A549 (cell line): Measurements from ENCODE around the gene VPS54. TPM values are rescaled to one million over a fixed set of nuclear protein-coding genes. Genes with fewer than 3 reads are reported as not detected.

Source experiments
- ATAC-seq, 2 experiments: fragments of 200-7000 bp in 1 of 2; fragments of >200 bp in 1 of 2; cut with Nextera tagmentation in 1 of 2; cut with Tn5 transposase in 1 of 2; 3 replicates each; pipeline versions ENCODE4 v1.8.0 to v1.9.1; 2018 to 2020; ENCODE audit warnings: mild to moderate bottlenecking in 1 of 2, moderate library complexity in 1 of 2
- CTCF ChIA-PET: fragments of 300-600 bp; sonication (Branson Sonifier 250); formaldehyde crosslinking; extraction: SDS; loops from one replicate; lab custom pipeline; 2021; ENCODE audit warnings: antibody characterized with exemption, inconsistent platforms; lab: Yijun Ruan, JAX
- POLR2A ChIA-PET: fragments of 350-600 bp; formaldehyde crosslinking; extraction: SDS; loops from one replicate; lab custom pipeline; 2021; ENCODE audit warnings: antibody characterized with exemption, inconsistent platforms; lab: Yijun Ruan, JAX
- DNase-seq, 2 experiments: peaks; one replicate each; pipeline versions ENCODE4 v3.0.0 to v3.0.0-alpha.2; 2011 to 2016; ENCODE audit warnings: low read depth in 1 of 2, low spot score in 1 of 2
- FAIRE-seq: peaks from 2 replicates; lab custom pipeline; 2011; peaks lifted over from hg19 to GRCh38; lab: Jason Lieb, UNC
- H3K27ac ChIP-seq, 2 experiments: fragments of >200 bp; sonication (Bioruptor Twin); formaldehyde crosslinking; 3 replicates each; pipeline ENCODE4 v1.5.1; 2016 to 2017
- H3K4me1 ChIP-seq: fragments of >200 bp; sonication (Bioruptor Twin); formaldehyde crosslinking; 3 replicates; pipeline ENCODE4 v1.6.1; 2016
- H3K4me2 ChIP-seq: fragments of >200 bp; sonication (Bioruptor Twin); formaldehyde crosslinking; 3 replicates; pipeline ENCODE4 v1.6.1; 2016
- H3K4me3 ChIP-seq: fragments of >200 bp; sonication (Bioruptor Twin); formaldehyde crosslinking; 3 replicates; pipeline ENCODE4 v1.5.1; 2016
- H3K9me3 ChIP-seq: fragments of >200 bp; sonication (Bioruptor Twin); formaldehyde crosslinking; 3 replicates; pipeline ENCODE4 v1.6.1; 2016
- CHD2 ChIP-seq: fragments of 150-350 bp; IDR thresholded peaks from 2 replicates; pipeline ENCODE4 v1.6.1; 2014; ENCODE audit warnings: low read length; ENCODE audit not compliant: partially characterized antibody
- CHD4 ChIP-seq: fragments of 200-600 bp; sonication (generic); IDR thresholded peaks from 2 replicates; pipeline ENCODE4 v1.6.1; 2016; ENCODE audit warnings: antibody characterized with exemption, mild to moderate bottlenecking, borderline replicate concordance
- EHF ChIP-seq: fragments of 250-450 bp; sonication (Bioruptor Pico); IDR thresholded peaks from 2 replicates; pipeline ENCODE4 v1.5.0; 2020; ENCODE audit warnings: mild to moderate bottlenecking
- ESRRA ChIP-seq: fragments of 150-350 bp; IDR thresholded peaks from 2 replicates; pipeline ENCODE4 v1.6.1; 2014; ENCODE audit warnings: mild to moderate bottlenecking, low read length, borderline replicate concordance
- FOSB ChIP-seq: fragments of 250-450 bp; sonication (Bioruptor Pico); IDR thresholded peaks from 2 replicates; pipeline ENCODE4 v1.5.0; 2020; ENCODE audit warnings: mild to moderate bottlenecking, moderate library complexity
- FOXS1 ChIP-seq: fragments of 250-450 bp; sonication (Bioruptor Pico); IDR thresholded peaks from 2 replicates; pipeline ENCODE4 v1.5.0; 2020; ENCODE audit warnings: mild to moderate bottlenecking, moderate library complexity
- GATA3 ChIP-seq: IDR thresholded peaks from 2 replicates; pipeline ENCODE4 v1.6.1; 2012; ENCODE audit warnings: borderline replicate concordance
- HOXB5 ChIP-seq: fragments of 250-450 bp; sonication (Bioruptor Pico); IDR thresholded peaks from 2 replicates; pipeline ENCODE4 v1.5.0; 2020; ENCODE audit warnings: mild to moderate bottlenecking, moderate library complexity
- JUN ChIP-seq, 2 experiments: fragments of >200 bp; sonication (Bioruptor Twin); formaldehyde crosslinking; IDR thresholded peaks; 2 replicates in 1 of 2; 3 replicates in 1 of 2; pipeline ENCODE4 v1.6.1; 2016 to 2017
- JUNB ChIP-seq: fragments of >200 bp; sonication (Bioruptor Twin); formaldehyde crosslinking; IDR thresholded peaks from 2 replicates; pipeline ENCODE4 v1.6.1; 2016
- MAFK ChIP-seq: fragments of 450-650 bp; IDR thresholded peaks from 2 replicates; pipeline ENCODE4 v1.6.1; 2014; ENCODE audit not compliant: partially characterized antibody
- MYC ChIP-seq: IDR thresholded peaks from 2 replicates; pipeline ENCODE4 v1.6.1; 2012; ENCODE audit warnings: mild to moderate bottlenecking, inconsistent platforms, low read length, improper control_type of control experiment, borderline replicate concordance
- PHF8 ChIP-seq: fragments of 200-600 bp; sonication (generic); IDR thresholded peaks from 2 replicates; pipeline ENCODE4 v1.6.1; 2016; ENCODE audit warnings: low read depth, mild to moderate bottlenecking, antibody characterized with exemption, moderate library complexity, borderline replicate concordance
- POLR2A ChIP-seq: IDR thresholded peaks from 2 replicates; pipeline ENCODE4 v1.6.1; 2012; ENCODE audit warnings: mild to moderate bottlenecking, low read length
- POLR2AphosphoS2 ChIP-seq: conservative IDR thresholded peaks from 2 replicates; pipeline ENCODE4 v1.6.1; 2012; ENCODE audit warnings: low read length, improper control_type of control experiment, inconsistent platforms
- RARB ChIP-seq: fragments of 250-450 bp; sonication (Bioruptor Pico); IDR thresholded peaks from 2 replicates; pipeline ENCODE4 v1.8.0; 2021; ENCODE audit warnings: mild to moderate bottlenecking, moderate library complexity
- RNF2 ChIP-seq: fragments of 200-600 bp; sonication (generic); IDR thresholded peaks from 2 replicates; pipeline ENCODE4 v1.6.1; 2016; ENCODE audit warnings: low read depth, mild to moderate bottlenecking, antibody characterized with exemption, moderate library complexity, borderline replicate concordance
- SMC3 ChIP-seq: fragments of >200 bp; sonication (Bioruptor Twin); formaldehyde crosslinking; IDR thresholded peaks from 3 replicates; pipeline ENCODE4 v1.6.1; 2018; ENCODE audit warnings: inconsistent platforms
- SREBF2 ChIP-seq: fragments of 450-650 bp; IDR thresholded peaks from 2 replicates; pipeline ENCODE4 v1.6.1; 2014; ENCODE audit warnings: mild to moderate bottlenecking, moderate library complexity
- TFCP2L1 ChIP-seq: fragments of 250-450 bp; sonication (Bioruptor Pico); IDR thresholded peaks from 2 replicates; pipeline ENCODE4 v1.5.0; 2021; ENCODE audit warnings: mild to moderate bottlenecking
- TP53 ChIP-seq: fragments of 250-450 bp; sonication (Bioruptor Pico); IDR thresholded peaks from 2 replicates; pipeline ENCODE4 v1.5.0; 2021; ENCODE audit warnings: mild to moderate bottlenecking, moderate library complexity
- whole genome bisulfite sequencing: methylation state at CpG from one replicate; pipeline ENCODE4 v1.1.6; 2017; ENCODE audit errors: missing lambda C conversion rate; 5-methylcytosine and 5-hydroxymethylcytosine counted together
- polyA plus RNA-seq, 4 experiments: library from polyadenylated mRNA; depleted of rRNA in 3 of 4; stranded (reverse); fragments of >200 nt; fragmentation: RNase III in 1 of 4; extraction: RNeasy Plus Mini Kit Qiagen cat#74134 plus additional on column Dnase treatment in 1 of 4; gene quantifications; 2 replicates in 3 of 4; 3 replicates in 1 of 4; pipeline ENCODE4 v1.2.3, GENCODE V29; 2011 to 2017
- TF ChIP-seq, protein P1 (sequence below): fragments of 250-450 bp; sonication (Bioruptor Pico); IDR thresholded peaks from 2 replicates; pipeline ENCODE4 v1.5.0; 2021; ENCODE audit warnings: mild to moderate bottlenecking, moderate library complexity, borderline replicate concordance

The VPS54 gene
- polyA plus RNA-seq, 2 of the 4 experiments (the other 2 are of a cell fraction), result 15.0 to 32.5 TPM

DNA sequence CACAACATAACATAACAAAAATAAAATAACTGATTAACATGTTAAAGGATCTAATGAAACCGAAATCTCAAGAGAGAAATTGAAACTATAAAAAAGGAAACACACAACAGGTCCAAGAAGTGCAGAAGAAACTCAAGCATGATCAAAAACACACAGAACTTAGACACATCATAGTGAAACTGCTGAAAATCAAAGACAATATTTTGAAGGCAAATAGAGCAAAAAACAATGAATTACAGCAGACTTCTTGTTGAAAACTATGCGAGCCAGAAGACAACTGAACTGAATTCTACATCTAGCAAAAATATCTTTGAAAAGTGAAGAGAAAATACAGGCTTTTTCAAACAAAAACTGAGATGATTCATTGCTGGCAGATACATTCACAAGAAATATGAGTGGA is 116.2 kb downstream of the VPS54 start (continued):
- TF ChIP-seq, protein P1, sequence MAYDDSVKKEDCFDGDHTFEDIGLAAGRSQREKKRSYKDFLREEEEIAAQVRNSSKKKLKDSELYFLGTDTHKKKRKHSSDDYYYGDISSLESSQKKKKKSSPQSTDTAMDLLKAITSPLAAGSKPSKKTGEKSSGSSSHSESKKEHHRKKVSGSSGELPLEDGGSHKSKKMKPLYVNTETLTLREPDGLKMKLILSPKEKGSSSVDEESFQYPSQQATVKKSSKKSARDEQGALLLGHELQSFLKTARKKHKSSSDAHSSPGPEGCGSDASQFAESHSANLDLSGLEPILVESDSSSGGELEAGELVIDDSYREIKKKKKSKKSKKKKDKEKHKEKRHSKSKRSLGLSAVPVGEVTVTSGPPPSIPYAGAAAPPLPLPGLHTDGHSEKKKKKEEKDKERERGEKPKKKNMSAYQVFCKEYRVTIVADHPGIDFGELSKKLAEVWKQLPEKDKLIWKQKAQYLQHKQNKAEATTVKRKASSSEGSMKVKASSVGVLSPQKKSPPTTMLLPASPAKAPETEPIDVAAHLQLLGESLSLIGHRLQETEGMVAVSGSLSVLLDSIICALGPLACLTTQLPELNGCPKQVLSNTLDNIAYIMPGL, result no peak
- TF ChIP-seq JUNB (no peak), FOXS1 (CRISPR knock-in tag) (no peak), SREBF2 (no peak), RARB (CRISPR knock-in tag) (no peak), JUN (IDR thresholded peaks at IDR 0.05) (no peak), CHD4 (no peak)

DNA sequence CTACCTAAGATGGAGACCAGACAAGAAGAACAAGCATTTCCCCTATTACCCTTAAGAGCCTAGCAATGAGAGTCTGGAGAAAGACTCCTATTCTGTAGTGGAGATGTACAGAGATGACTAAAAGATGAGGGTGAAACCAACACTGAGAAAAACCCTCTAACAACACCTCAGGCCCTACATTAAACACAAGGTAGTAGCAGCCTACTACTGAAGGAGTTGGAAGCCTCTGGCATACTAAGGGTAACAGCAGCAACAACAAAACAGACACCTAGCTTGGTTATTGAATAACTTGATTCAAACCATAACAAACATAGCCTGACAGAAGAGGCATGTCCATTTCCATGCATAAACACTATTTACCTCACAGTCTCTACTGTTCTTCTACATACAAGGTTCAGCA is 117.1 kb downstream of the VPS54 start:
- ATAC-seq, result no peak
- no peak for FAIRE-seq
- no peak for TF ChIP-seq MYC
- no peak for TF ChIP-seq FOSB (CRISPR knock-in tag)
- no peak for TF ChIP-seq RNF2
- no peak for TF ChIP-seq PHF8
- no peak for TF ChIP-seq POLR2AphosphoS2
- no peak for TF ChIP-seq HOXB5
- no peak for TF ChIP-seq TP53 (CRISPR knock-in tag)
- no peak for TF ChIP-seq GATA3
- TF ChIP-seq CHD2, result no peak
- TF ChIP-seq, all 56 proteins: peak for 0
- CTCF ChIA-PET, result no interaction called here
- Histone ChIP-seq H3K4me1 (no peaks in the 10 kb centered on the region), H3K27ac (no peak overlapping the region), H3K9me3 (peaks cover 37% of the 10 kb centered on the region), H3K4me3 (no peak overlapping the region), H3K4me2 (no peak overlapping the region)
- POLR2A ChIA-PET, result no interaction called here
- DNase-seq, result no peak

DNA sequence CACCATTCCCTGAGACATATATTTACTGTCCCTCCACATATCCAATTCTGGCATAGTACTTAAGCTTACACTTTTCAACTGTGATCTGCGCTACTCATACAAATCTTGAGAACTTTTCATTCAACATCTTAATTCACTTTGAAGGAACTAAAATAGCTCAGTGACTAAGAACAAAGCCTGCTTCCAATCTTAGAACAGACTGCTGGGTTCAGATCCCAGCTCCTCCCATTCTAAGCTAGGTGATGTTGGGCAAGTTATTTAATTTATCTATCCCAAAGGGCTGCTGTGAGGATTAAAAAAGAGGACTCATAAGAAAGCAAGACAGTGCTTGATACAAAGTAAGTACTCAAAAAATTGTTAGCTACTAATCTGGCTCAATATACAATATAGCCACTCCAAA is 119.6 kb downstream of the VPS54 start:
- POLR2A ChIA-PET, result no interaction called here
- no peak overlapping the region for H3K4me2 ChIP-seq
- FAIRE-seq (no peak), ATAC-seq (no peak), DNase-seq (no peak)
- H3K4me1 ChIP-seq, result no peaks in the 10 kb centered on the region
- peaks cover 31% of the 10 kb centered on the region for H3K9me3 ChIP-seq
- WGBS, result 95% methylated on average over 1 of the region's 1 CpG
- TF ChIP-seq TFCP2L1 (CRISPR knock-in tag) (no peak), FOSB (CRISPR knock-in tag) (no peak), ESRRA (no peak), POLR2A (no peak)
- TF ChIP-seq, all 56 proteins: peak for 0
- H3K27ac ChIP-seq, result no peak overlapping the region
- CTCF ChIA-PET, result interaction anchor here (0.7 to 1.9 kb wide), 6 partner anchors 10 to 208 kb away, joined by 3 to 10 read pairs (median 4); no protein-coding TSS in a partner anchor
- no peak overlapping the region for H3K4me3 ChIP-seq

DNA sequence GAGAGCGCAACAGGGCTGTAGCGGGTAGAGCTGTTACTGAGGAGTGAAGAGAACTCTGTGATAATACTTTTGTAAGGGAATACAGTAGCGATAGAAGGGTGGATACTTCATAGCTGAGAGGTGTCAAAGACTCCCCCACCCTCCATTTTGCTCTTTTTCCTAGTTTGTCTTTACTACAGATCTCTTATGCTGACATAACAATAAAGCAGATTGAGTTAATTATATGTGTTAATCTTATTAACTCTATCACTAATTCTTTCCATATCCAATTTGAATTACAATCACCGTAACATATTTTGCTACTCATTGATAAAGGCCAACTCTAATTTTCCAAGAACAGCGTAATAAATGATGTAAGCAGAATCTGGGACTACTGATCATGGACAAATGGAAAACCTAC is 120.4 kb downstream of the VPS54 start:
- no peak for FAIRE-seq
- TF ChIP-seq MAFK (peak; percentile 47), SMC3 (no peak), EHF (no peak)
- TF ChIP-seq, protein P1, result no peak
- TF ChIP-seq, all 56 proteins: peak for 1
- WGBS, result 96% methylated on average over 5 of the region's 5 CpGs
- no peak overlapping the region for H3K4me3 ChIP-seq
- H3K9me3 ChIP-seq, result peaks cover 23% of the 10 kb centered on the region
- H3K27ac ChIP-seq, result no peak overlapping the region
- ATAC-seq (no peak), DNase-seq (no peak)
- H3K4me1 ChIP-seq, result no peaks in the 10 kb centered on the region
- no peak overlapping the region for H3K4me2 ChIP-seq
- CTCF ChIA-PET, result interaction anchor here (0.6 to 1.9 kb wide), 6 partner anchors 9 to 429 kb away, joined by 3 to 10 read pairs (median 3); no protein-coding TSS in a partner anchor
- POLR2A ChIA-PET, result no interaction called here
